HG03469 (cell line): ENCODE measurements around the gene LRRC10B.
A peak's percentile ranks its signal among the peaks of the same experiment; 100 is the strongest.

Experiments
- ATAC-seq: cut with Tn5 transposase; IDR thresholded peaks from one replicate; pipeline ENCODE4 v1.9.1; 2021; ENCODE audit warnings: mild to moderate bottlenecking, moderate library complexity, moderate number of reproducible peaks; ENCODE audit not compliant: unreplicated experiment

LRRC10B gene

GRCh38 chr11:61507012-61507768 lies 1.4 kb upstream of the LRRC10B start:
- ATAC-seq, result no peak

GRCh38 chr11:61509043-61510029 lies 787 bp downstream of the LRRC10B start:
- ATAC-seq, result peak; percentile 63

- ATAC-seq, result no peak
These were observed 1.8 kb downstream of the LRRC10B start for GRCh38 chr11:61510166-61510919.

GRCh38 chr11:61510974-61511373 lies 2.4 kb downstream of the LRRC10B start:
- ATAC-seq, result no peak

GRCh38 chr11:61511383-61511782 lies 2.8 kb downstream of the LRRC10B start:
- ATAC-seq, result no peak

- ATAC-seq, result no peak
These were observed 3.9 kb downstream of the LRRC10B start for GRCh38 chr11:61512435-61512834.

- no peak for ATAC-seq
These were observed 4.7 kb downstream of the LRRC10B start for GRCh38 chr11:61513143-61513765.

- no peak for ATAC-seq
These were observed 5.7 kb downstream of the LRRC10B start for GRCh38 chr11:61514050-61514917.

- no peak for ATAC-seq
These were observed 7.1 kb downstream of the LRRC10B start for GRCh38 chr11:61515686-61516085.

GRCh38 chr11:61516191-61516590 lies 7.6 kb downstream of the LRRC10B start:
- no peak for ATAC-seq

- no peak for ATAC-seq
These were observed 8.4 kb downstream of the LRRC10B start for GRCh38 chr11:61516675-61517572.

GRCh38 chr11:61518032-61518795 lies 9.7 kb downstream of the LRRC10B start:
- no peak for ATAC-seq

- ATAC-seq, result no peak
These were observed 14.3 kb downstream of the LRRC10B start for GRCh38 chr11:61522881-61523280.

- ATAC-seq, result no peak
These were observed 15.9 kb downstream of the LRRC10B start for GRCh38 chr11:61524446-61524845.

- no peak for ATAC-seq
These were observed 16.5 kb downstream of the LRRC10B start for GRCh38 chr11:61524963-61525587.

GRCh38 chr11:61526229-61526628 lies 17.7 kb downstream of the LRRC10B start:
- ATAC-seq, result no peak

GRCh38 chr11:61526956-61527731 lies 18.6 kb downstream of the LRRC10B start:
- ATAC-seq, result no peak
